GM18951 (cell line): ENCODE results near the gene SERINC5.

Source experiments
- POLR2A ChIP-seq: IDR thresholded peaks from 4 replicates; pipeline ENCODE4 v1.6.1; 2011; ENCODE audit warnings: mild to moderate bottlenecking; ENCODE audit not compliant: insufficient read length, insufficient read depth; ENCODE audit errors: extremely low read depth
- in situ Hi-C: fragments of 300-500 bp; cut with MboI; formaldehyde crosslinking; loops from one replicate; pipeline ENCODE4 v1.12.0; 2022; ENCODE audit warnings: low sequenced_read_pairs, mixed read lengths, inconsistent platforms; ENCODE audit not compliant: unreplicated experiment

Gene SERINC5

GRCh38 chr5:80082731-80083100 lies 173.1 kb downstream of the SERINC5 start:
- TF ChIP-seq POLR2A: no peak
- in situ Hi-C loops: no loop called here

DNA sequence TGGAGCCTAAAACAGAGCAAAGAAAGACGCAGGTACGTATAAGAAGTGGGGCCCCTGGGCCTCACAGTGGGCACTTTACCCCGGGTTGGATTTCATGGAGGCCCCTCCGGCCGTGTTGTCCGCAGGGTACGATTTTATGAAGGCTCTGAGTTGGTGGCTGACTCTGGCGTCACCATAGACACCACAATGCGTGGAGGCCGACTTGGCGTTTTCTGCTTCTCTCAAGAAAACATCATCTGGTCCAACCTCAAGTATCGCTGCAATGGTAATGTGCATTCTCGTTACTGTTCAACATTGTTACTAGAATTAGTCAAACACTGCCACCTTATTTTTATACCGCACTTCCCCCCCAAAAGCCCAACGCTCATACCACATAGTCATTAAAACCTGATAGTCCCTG lies 173.6 kb downstream of the SERINC5 start:
- in situ Hi-C loops: no loop called here
- no peak for TF ChIP-seq POLR2A

DNA sequence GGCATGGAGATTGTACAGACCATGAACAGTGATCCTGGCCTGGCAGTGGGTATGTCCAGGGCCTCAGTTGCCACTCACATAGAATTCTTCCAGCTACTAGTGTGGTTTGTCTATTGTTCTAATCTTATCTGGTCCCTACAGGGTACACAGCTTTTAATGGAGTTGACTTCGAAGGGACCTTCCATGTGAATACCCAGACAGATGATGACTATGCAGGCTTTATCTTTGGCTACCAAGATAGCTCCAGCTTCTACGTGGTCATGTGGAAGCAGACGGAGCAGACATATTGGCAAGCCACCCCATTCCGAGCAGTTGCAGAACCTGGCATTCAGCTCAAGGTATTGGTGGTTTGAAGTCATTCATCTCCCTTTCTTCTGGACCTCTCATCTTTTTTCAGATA lies 176.9 kb downstream of the SERINC5 start:
- TF ChIP-seq POLR2A: no peak
- in situ Hi-C loops: no loop called here

- TF ChIP-seq POLR2A: no peak
- in situ Hi-C loops: no loop called here
These were observed 178.7 kb downstream of the SERINC5 start for GRCh38 chr5:80077051-80077714.

DNA sequence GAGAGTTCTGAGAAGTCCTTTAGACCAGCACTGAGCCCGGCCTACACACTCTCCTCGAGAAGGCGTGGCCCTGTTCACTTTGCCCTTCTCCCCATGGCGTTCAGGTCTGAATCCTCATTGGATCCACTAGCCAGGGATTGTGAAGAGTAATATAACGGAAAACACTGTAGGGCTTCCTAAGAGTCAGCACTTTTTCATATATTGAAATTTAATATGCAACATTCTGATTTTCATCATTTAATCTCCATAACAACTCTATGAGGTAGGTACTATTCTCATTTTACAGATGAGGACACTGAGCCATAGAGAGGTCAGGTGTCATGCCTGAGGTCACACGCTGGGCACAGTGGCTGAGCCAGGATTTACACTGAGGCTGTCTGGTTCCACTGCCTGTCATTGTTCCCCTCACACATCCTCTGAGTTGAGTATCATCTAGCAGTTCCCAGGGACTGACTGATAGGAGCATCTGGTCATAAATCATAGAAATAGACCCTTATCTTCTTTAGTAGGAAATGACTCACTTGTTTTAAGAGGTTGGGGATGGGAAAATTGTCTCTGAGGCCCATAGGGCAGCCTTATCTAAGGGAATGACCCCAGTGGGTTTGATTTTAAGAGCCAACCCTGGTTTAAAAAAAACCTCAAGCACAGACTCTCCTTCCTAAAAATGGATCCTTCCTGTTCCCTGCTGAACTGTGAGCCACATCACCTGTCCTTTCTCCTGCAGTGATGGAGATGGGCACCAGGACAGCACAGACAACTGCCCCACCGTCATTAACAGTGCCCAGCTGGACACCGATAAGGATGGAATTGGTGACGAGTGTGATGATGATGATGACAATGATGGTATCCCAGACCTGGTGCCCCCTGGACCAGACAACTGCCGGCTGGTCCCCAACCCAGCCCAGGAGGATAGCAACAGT lies 179.5 kb downstream of the SERINC5 start:
- in situ Hi-C loops: no loop called here
- no peak for TF ChIP-seq POLR2A

GRCh38 chr5:80072103-80073073 lies 183.5 kb downstream of the SERINC5 start:
- no peak for TF ChIP-seq POLR2A
- in situ Hi-C loops: no loop called here

DNA sequence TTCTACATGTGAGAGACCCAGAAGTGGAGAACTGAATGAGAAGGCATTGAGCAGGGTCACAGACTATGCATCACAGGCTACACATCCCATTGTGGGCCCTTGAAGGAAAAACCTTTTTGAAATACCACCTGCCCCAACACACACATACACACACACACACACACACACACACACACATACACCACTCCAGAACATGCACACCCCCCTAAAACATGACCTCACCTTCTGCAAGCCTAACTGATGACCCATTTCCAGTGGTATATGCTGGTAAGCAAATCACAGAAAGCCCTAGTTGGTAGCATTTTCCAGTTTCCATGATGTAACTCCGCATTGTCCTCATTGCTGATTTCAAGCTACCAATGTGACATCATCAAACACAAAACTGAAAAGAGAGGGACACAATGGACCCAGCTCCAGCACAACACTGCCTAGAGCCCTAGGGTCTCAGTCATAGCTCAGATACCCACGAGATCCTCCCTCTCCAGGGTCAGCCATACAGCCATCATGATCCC lies 184.3 kb downstream of the SERINC5 start:
- no peak for TF ChIP-seq POLR2A
- in situ Hi-C loops: no loop called here

- no peak for TF ChIP-seq POLR2A
- in situ Hi-C loops: no loop called here
These were observed 185.4 kb downstream of the SERINC5 start for GRCh38 chr5:80070338-80071056.

- in situ Hi-C loops: no loop called here
- no peak for TF ChIP-seq POLR2A
These were observed 185.9 kb downstream of the SERINC5 start for GRCh38 chr5:80069918-80070318.

DNA sequence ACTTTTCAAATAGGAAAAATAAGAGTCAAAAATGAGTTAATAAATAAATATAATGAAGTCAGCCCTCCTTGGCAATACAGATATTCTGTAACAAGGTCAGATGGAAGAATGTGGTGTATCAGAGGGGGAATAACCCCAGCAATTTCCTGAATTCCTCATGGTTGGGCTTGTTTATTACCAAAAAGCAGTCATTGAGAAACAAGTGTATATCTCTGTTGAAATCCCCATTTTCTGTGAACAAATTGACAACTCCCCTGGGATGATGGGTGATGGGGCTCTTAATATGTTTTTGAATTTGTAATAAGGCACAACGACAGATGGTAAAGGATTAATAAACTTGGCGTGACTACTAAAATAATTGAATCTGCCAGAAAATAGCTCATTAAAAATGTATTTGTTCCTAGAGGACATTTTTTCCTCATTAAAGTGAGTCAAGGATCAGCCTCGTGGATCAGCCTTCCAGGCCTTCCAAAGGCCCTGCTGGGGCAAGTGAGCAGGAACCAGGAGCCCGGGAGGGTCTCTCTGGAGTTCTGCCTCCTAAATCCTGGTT lies 186.5 kb downstream of the SERINC5 start:
- no peak for TF ChIP-seq POLR2A
- in situ Hi-C loops: no loop called here

- no peak for TF ChIP-seq POLR2A
- in situ Hi-C loops: no loop called here
These were observed 187.1 kb downstream of the SERINC5 start for GRCh38 chr5:80068775-80069174.

DNA sequence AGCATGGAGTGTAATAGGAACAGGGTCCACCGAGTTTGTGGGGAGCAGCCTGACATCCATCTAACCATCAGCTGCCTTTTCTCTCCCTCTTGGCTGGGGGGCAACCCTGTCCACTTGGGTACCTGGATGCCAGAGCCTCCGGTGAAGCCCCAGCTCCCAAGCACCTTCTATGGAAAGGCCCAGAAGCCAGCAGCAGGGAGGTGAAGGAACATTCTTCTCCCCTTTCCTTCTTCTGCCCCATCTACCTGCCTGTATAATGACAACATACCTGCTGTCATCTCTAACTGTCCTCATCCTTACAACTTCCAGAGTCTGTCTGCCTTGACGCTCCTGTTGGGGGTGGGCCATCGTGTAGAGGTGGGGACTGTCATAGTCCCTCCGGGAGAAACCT lies 187.6 kb downstream of the SERINC5 start:
- no peak for TF ChIP-seq POLR2A
- in situ Hi-C loops: no loop called here

GRCh38 chr5:80067531-80068245 lies 188.2 kb downstream of the SERINC5 start:
- in situ Hi-C loops: no loop called here
- TF ChIP-seq POLR2A: no peak
